ENCODE measurements around the gene TMX2.

The TMX2 gene

DNA sequence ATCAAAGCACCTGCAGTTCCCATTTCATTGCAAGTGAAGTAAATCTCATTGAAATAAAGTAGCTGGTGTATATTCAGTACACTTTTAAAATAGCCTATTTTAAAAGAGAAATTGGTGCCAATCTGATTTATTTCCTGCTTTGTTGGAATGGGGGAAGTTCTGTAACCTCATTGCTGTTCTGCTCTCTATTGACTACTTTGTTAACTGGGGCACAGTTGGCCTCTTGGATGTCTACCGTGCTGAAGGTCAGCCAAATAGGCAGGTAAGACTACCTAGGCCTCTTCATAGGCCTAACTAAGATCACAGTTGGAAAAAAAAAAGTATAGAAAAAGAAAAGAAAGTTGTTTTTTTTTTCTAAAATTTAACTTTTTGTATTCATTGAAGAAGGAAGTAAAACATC, 58.4 kb downstream of the TMX2 start:
- DNase-seq = no peak

GRCh38 chr11:57771365-57771764, 59.0 kb downstream of the TMX2 start:
- DNase-seq = no peak

DNA sequence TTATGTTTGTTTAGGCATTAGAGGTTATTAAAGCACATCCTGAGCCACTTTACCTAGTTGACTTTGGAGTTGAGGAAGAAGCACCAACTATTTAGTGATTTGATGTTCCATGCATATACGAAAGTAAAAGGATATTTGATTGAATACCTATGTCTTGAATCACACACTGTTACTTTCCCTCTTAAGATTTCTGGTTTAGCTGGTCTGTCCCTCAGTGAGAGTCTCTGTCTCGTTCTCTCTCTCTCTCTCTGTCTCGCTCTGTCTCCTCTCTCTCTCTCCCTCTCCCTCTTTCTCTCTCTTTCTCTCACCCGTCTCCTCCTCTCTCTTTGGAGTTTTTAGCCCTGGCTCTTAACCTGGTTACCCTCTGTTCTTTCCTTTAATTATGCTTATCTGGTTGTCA, 60.2 kb downstream of the TMX2 start:
- no peak for DNase-seq

DNA sequence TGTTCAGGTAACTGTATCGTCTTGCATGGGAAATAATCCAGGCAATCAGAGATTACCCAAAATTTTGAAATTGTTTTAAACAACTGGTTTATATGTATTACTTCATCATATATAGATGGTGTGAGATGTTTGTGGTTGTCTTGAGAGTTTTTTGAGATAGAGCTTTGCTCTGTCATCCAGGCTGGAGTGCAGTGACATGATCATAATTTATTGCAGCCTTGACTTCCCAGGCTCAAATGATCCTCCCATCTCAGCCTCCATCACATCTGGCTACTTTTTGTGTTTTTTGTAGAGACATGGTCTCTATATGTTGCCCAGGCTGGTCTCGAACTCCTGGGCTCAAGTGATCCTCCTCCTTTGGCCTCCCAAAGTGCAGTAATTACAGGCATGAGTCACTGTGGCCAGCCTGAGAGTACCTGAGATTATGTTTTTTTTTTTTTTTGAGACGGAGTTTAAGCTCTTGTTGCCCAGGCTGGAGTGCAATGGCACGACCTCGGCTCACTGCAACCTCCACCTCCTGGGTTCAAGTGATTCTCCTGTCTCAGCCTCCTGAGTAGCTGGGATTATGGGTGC, 60.7 kb downstream of the TMX2 start:
- DNase-seq = no peak

- DNase-seq = no peak
Observed at GRCh38 chr11:57775491-57775890, 63.1 kb downstream of the TMX2 start.

- DNase-seq = no peak
Observed at GRCh38 chr11:57776031-57776521, 63.7 kb downstream of the TMX2 start.

- no peak for DNase-seq
Observed at GRCh38 chr11:57776577-57777210, 64.3 kb downstream of the TMX2 start.

DNA sequence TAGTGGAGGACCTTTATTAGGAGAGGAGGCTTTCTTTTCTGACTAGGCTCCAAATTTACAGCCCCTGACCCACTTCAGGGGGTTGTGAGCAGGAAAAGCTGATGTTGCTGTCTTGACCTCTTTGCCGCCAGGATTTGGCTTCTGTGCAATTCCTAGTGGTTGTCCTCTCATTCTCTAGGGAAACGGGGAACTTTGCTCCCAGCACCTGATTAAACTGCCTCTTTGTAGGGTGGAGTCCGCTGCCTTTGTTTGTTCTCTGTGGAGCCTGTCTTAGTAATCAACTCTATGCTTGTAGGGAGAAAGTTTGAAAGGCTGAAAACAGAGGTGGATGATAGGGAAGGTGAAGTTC, 65.5 kb downstream of the TMX2 start:
- DNase-seq = no peak

GRCh38 chr11:57778318-57779037, 66.1 kb downstream of the TMX2 start:
- no peak for DNase-seq

GRCh38 chr11:57779276-57779675, 66.9 kb downstream of the TMX2 start:
- DNase-seq = no peak

DNA sequence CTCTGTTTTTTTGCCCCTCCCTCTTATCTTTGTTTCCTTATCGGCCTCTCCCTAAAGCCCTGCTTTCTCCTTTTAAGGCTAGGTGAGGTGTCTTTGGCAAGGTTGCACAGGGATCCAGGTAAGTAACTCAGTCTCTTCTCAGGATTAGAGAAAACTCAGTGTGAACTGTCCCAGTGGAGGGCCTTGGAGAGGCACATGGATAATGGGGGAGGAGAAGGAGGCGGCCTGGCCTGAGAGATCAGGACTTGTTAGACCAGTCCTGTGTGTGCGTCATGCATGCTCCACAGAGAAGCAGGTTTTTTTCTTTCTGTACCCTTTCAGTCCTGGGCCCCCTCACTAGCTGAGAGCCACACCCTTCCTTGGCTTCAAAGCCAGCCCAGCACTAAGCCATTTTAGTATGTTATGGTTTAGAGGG, 69.1 kb downstream of the TMX2 start:
- no peak for DNase-seq

DNA sequence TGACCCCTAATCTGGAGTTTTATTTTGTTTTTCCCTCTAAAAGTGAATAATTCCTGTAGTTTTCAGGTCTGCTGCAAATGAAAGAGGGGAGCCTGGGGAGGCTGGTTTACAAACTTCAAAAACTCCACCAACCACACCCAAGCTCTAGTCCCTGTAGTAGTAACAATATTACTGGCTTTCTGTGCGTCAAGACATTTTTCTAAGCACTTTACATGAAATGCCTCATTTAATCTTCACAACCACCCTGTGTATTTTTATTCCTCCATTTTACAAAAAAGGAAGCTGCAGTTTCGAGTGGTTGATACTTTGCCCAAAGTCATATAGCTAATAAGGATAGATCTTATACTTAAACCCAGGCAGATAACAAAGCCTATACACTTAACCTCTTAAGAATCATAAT, 72.7 kb downstream of the TMX2 start:
- DNase-seq = no peak

- no peak for DNase-seq
Observed at GRCh38 chr11:57786436-57786835, 74.0 kb downstream of the TMX2 start.

DNA sequence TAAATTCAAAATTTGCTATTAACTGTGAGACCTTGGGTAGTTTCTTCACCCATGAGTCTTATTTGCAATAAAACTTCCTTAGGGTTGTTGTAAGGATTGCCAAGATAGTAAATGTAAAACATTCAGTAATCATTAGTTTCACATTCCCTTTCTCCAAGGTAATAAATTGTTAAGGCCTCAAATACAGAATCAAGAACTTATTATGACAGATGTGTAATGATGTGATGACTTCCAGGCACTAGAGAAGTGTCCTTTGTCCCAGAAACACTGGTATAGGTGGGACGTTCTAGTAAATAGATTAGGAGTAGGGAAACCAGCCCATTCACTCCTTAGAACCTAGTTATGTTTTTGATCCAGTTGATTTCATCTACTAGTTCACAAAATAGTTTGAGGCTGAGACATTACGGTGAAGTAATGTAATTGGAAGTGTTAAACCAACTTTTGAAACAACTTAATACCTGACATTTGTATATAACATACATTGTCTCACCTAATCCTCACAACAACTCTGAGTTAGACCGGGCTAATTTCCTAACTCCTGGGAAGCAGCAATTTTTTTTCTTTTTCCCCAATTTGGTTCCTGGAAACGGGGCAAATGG, 74.7 kb downstream of the TMX2 start:
- no peak for DNase-seq

- DNase-seq = no peak
Observed at GRCh38 chr11:57787920-57788702, 75.7 kb downstream of the TMX2 start.

GRCh38 chr11:57788703-57789088, 76.3 kb downstream of the TMX2 start:
- no peak for DNase-seq
